GM12878 (cell line): Measurements from ENCODE around the gene ATP13A5. TPM values are rescaled to one million over a fixed set of nuclear protein-coding genes. Genes with fewer than 3 reads are reported as not detected.

Experiments used
- ATAC-seq: fragments of 200-7000 bp; cut with Tn5 transposase; 3 replicates; pipeline ENCODE4 v1.9.1; 2020; ENCODE audit warnings: mild to moderate bottlenecking, moderate library complexity
- BruUV-seq: library from RNA; stranded (reverse); fragments of 400-500 nt; replicated peaks from 2 replicates; lab custom pipeline; 2021; lab: Mats Ljungman, UMichigan
- CTCF ChIA-PET: fragments of 300-600 bp; sonication (Branson Sonifier 250); formaldehyde crosslinking; extraction: SDS; loops from one replicate; lab custom pipeline; 2021; ENCODE audit warnings: inconsistent platforms; lab: Yijun Ruan, JAX
- POLR2A ChIA-PET: fragments of 350-600 bp; formaldehyde crosslinking; extraction: SDS; loops from one replicate; lab custom pipeline; 2021; ENCODE audit warnings: inconsistent platforms; lab: Charles Lee
- RAD21 ChIA-PET: fragments of 300-600 bp; sonication (Branson Sonifier 250); formaldehyde crosslinking; loops from one replicate; lab custom pipeline; 2023; ENCODE audit warnings: antibody characterized with exemption; ENCODE audit not compliant: unreplicated experiment; lab: Charles Lee
- SMC1A ChIA-PET: fragments of 300-600 bp; sonication (Branson Sonifier 250); formaldehyde crosslinking; loops from one replicate; lab custom pipeline; 2023; ENCODE audit not compliant: unreplicated experiment, uncharacterized antibody; lab: Charles Lee
- DNase-seq: peaks from one replicate; pipeline ENCODE4 v3.0.0-alpha.2; 2011; ENCODE audit warnings: low read depth, low spot score
- FAIRE-seq: peaks from 3 replicates; lab custom pipeline; 2011; peaks lifted over from hg19 to GRCh38; lab: Jason Lieb, UNC
- H2AFZ ChIP-seq: 2 replicates; pipeline ENCODE4 v1.6.0; 2011; ENCODE audit warnings: low read depth, low read length, control low read depth; ENCODE audit not compliant: control insufficient read depth
- H3K27ac ChIP-seq: 2 replicates; pipeline ENCODE4 v1.5.1; 2011; ENCODE audit warnings: control low read depth; ENCODE audit not compliant: control insufficient read depth, insufficient read depth
- H3K27me3 ChIP-seq, 2 experiments: replicated peaks in 1 of 2; 2 replicates each; pipeline versions ENCODE4 v1.6.0 to v1.6.1; 2011; ENCODE audit warnings: low read length in 1 of 2; ENCODE audit not compliant: control insufficient read depth in 2 of 2, insufficient read depth in 2 of 2
- H3K36me3 ChIP-seq, 2 experiments: 2 replicates each; pipeline ENCODE4 v1.5.1; 2011; ENCODE audit warnings: low read length in 1 of 2; ENCODE audit not compliant: control insufficient read depth in 2 of 2, insufficient read depth in 2 of 2
- H3K4me1 ChIP-seq: 2 replicates; pipeline ENCODE4 v1.6.1; 2011; ENCODE audit warnings: mild to moderate bottlenecking, low read length, moderate library complexity, mixed read lengths; ENCODE audit not compliant: control insufficient read depth, insufficient read depth
- H3K4me2 ChIP-seq: 2 replicates; pipeline ENCODE4 v1.6.0; 2011; ENCODE audit warnings: control low read depth; ENCODE audit not compliant: control insufficient read depth, insufficient read depth
- H3K4me3 ChIP-seq: fragments of 200-600 bp; sonication (generic); 2 replicates; pipeline ENCODE4 v1.5.1; 2016
- H3K79me2 ChIP-seq: 2 replicates; pipeline ENCODE4 v1.6.0; 2011; ENCODE audit warnings: low read length; ENCODE audit not compliant: control insufficient read depth, insufficient read depth
- H3K9ac ChIP-seq: 2 replicates; pipeline ENCODE4 v1.8.0; 2011; ENCODE audit warnings: low read length, control low read depth, mixed read lengths; ENCODE audit not compliant: control insufficient read depth, insufficient read depth
- H3K9me3 ChIP-seq: replicated peaks from 3 replicates; pipeline ENCODE4 v1.5.1; 2011; ENCODE audit warnings: mild to moderate bottlenecking, low read length; ENCODE audit not compliant: control insufficient read depth, insufficient read depth
- H4K20me1 ChIP-seq: 2 replicates; pipeline ENCODE4 v1.6.0; 2011; ENCODE audit not compliant: control insufficient read depth, insufficient read depth
- BRCA1 ChIP-seq: IDR thresholded peaks from 2 replicates; pipeline ENCODE4 v1.6.1; 2011; ENCODE audit warnings: low read depth, low read length, improper control_type of control experiment
- CBFB ChIP-seq: IDR thresholded peaks from 2 replicates; pipeline ENCODE4 v1.6.1; 2016; ENCODE audit warnings: antibody characterized with exemption, low read depth
- CHD2 ChIP-seq: IDR thresholded peaks from 2 replicates; pipeline ENCODE4 v1.6.1; 2011; ENCODE audit warnings: low read depth, low read length, improper control_type of control experiment, borderline replicate concordance
- CREB1 ChIP-seq: IDR thresholded peaks from 2 replicates; pipeline ENCODE4 v1.6.1; 2012; ENCODE audit warnings: low read depth, mild to moderate bottlenecking, inconsistent platforms
- CTCF ChIP-seq, 3 experiments: IDR thresholded peaks in 2 of 3; conservative IDR thresholded peaks in 1 of 3; 2 replicates each; pipeline ENCODE4 v1.5.1; 2011; ENCODE audit warnings: low read depth in 3 of 3, low read length in 3 of 3, mild to moderate bottlenecking in 3 of 3, control low read depth in 2 of 3, moderate library complexity in 2 of 3, inconsistent platforms in 1 of 3, mixed read lengths in 1 of 3; ENCODE audit not compliant: control insufficient read depth in 2 of 3, insufficient read depth in 1 of 3; ENCODE audit errors: extremely low read depth in 1 of 3
- EED ChIP-seq: sonication (generic); IDR thresholded peaks from 2 replicates; pipeline ENCODE4 v1.6.1; 2016; ENCODE audit warnings: antibody characterized with exemption, low read depth
- HDAC6 ChIP-seq: fragments of 200-600 bp; sonication (generic); IDR thresholded peaks from one replicate; pipeline ENCODE4 v1.8.0; 2017; ENCODE audit warnings: antibody characterized with exemption; ENCODE audit not compliant: unreplicated experiment
- HDGF ChIP-seq: fragments of 450-650 bp; IDR thresholded peaks from 2 replicates; pipeline ENCODE4 v1.6.1; 2016; ENCODE audit warnings: antibody characterized with exemption
- IRF4 ChIP-seq: IDR thresholded peaks from 2 replicates; pipeline ENCODE4 v1.6.1; 2011; ENCODE audit warnings: low read depth, low read length
- LARP7 ChIP-seq: fragments of 450-650 bp; IDR thresholded peaks from 2 replicates; pipeline ENCODE4 v1.6.1; 2017; ENCODE audit warnings: mild to moderate bottlenecking
- MEF2B ChIP-seq: fragments of 450-650 bp; IDR thresholded peaks from 2 replicates; pipeline ENCODE4 v1.6.1; 2018; ENCODE audit warnings: mild to moderate bottlenecking, moderate library complexity; ENCODE audit not compliant: partially characterized antibody, poor library complexity, severe bottlenecking
- NFIC ChIP-seq: IDR thresholded peaks from 2 replicates; pipeline ENCODE4 v1.6.1; 2012; ENCODE audit warnings: low read depth, mild to moderate bottlenecking, inconsistent platforms, low read length, moderate library complexity
- NKRF ChIP-seq: fragments of 450-650 bp; conservative IDR thresholded peaks from 2 replicates; pipeline ENCODE4 v1.6.1; 2017; ENCODE audit warnings: mild to moderate bottlenecking, moderate library complexity
- NR2C1 ChIP-seq: fragments of 450-650 bp; IDR thresholded peaks from 2 replicates; pipeline ENCODE4 v1.6.1; 2017; ENCODE audit warnings: antibody characterized with exemption, mild to moderate bottlenecking, moderate library complexity
- RCOR1 ChIP-seq: conservative IDR thresholded peaks from 2 replicates; pipeline ENCODE4 v1.6.1; 2012; ENCODE audit warnings: low read depth, low read length, improper control_type of control experiment
- WGBS: methylation state at CpG from one replicate; pipeline ENCODE4 v1.1.6; 2016; ENCODE audit warnings: low lambda C conversion rate; ENCODE audit not compliant: insufficient replicate concordance, insufficient coverage; ENCODE audit errors: missing lambda C conversion rate; 5-methylcytosine and 5-hydroxymethylcytosine counted together
- in situ Hi-C: fragments of 300-500 bp; cut with MboI; formaldehyde crosslinking; loops from 9 replicates; pipeline ENCODE4 v1.14.3; 2018; ENCODE audit warnings: mixed read lengths
- intact Hi-C: fragments of 100-400 bp; cut with micrococcal nuclease; formaldehyde crosslinking; loops from one replicate; pipeline ENCODE4 v1.14.2; 2022; ENCODE audit not compliant: unreplicated experiment
- polyA plus RNA-seq, 11 experiments: library from polyadenylated mRNA; depleted of rRNA in 4 of 11; unstranded in 6 of 11; stranded (reverse) in 5 of 11; fragments of >200 nt; fragmentation: Nextera tagmentation in 4 of 11; fragmentation: Illumina TruSeq in 1 of 11; extraction: Ambion mirVana in 4 of 11; extraction: Trizol in 1 of 11; gene quantifications; 1 replicate in 1 of 11; 2 replicates in 10 of 11; pipeline versions ENCODE4 v1.2.1 to v1.2.3, GENCODE V29; 2011 to 2016; ENCODE audit warnings: inconsistent platforms in 2 of 11, missing spikeins in 2 of 11, low read depth in 1 of 11
- total RNA-seq, 4 experiments: library from RNA; depleted of rRNA in 3 of 4; stranded (reverse); fragments of >200 nt in 3 of 4; fragmentation: Illumina TruSeq in 1 of 4; extraction: Trizol in 1 of 4; gene quantifications; 2 replicates each; pipeline versions ENCODE4 v1.2.1 to v1.2.3, GENCODE V29; 2013 to 2021
- TF ChIP-seq, protein P1 (sequence below): IDR thresholded peaks from 2 replicates; pipeline ENCODE4 v1.6.1; 2011; ENCODE audit warnings: low read depth, low read length, improper control_type of control experiment, borderline replicate concordance

Gene ATP13A5
- total and polyA plus RNA-seq, 10 of the 15 experiments (the other 5 are each of a cell fraction or from before 2014, with no cell fraction given), result not detected

DNA sequence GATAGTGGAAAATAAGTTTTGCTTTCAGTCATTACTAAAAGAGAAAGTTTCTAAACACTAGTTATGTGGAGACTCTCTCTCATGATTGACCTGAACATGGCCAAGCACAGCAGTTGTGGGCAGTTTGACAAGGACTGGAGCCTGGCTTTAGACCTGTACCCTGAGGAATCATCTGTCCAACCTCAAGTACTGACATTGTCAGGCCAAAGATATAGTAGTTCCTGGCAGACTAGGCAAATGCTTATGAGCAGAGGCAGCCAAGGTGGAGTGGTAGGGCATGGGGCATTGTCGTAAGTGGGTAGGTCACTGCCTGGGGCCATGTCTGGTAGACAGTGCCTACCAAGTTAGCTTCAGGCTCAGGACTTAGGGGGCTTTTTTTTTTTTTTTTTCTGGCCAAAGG is 116.6 kb downstream of the ATP13A5 start (continued):
- TF ChIP-seq CTCF (IDR thresholded peaks at IDR 0.05 in 2 of 3, conservative IDR thresholded peaks at IDR 0.05 in 1 of 3; ENCODE audit: control insufficient read depth in 2 of 3, extremely low read depth in 1 of 3, insufficient read depth in 1 of 3, low read depth in 3 of 3, low read length in 3 of 3), result no peak
- no peak for TF ChIP-seq RCOR1

DNA sequence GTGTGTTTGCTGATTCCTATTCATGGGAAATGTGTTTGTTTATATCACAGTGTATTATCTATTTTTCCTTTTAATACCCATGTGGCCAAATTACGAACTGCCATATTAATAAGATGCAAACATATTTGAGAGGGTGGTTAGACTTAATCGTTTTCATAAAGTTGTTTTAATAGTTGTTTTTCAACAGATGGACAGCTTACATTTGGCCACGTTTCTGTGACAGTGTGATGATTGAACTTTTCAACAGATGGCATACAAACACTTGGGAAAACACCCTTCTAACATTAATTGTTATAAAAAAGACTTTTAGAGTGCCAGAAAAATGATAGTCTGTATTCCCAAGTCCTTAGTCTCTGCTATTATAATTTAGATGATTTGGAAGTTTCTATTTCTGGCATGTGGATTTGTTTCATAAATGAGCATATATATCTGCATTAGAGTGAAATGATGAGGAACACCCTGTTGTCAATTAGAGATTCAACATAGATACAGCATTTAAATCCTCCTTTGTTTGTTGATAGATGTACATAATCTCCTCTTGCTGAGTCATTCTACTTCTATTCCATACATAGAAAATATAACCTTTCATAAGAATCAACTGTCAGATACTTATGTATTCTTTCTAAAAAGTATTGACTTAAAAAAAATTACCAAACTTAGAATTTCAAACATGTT is 124.4 kb downstream of the ATP13A5 start:
- WGBS, result 1% methylated on average over 3 of the region's 3 CpGs

More for the DNA sequence above, 124.4 kb downstream of the ATP13A5 start:
- DNase-seq (no peak), FAIRE-seq (no peak), ATAC-seq (no peak)
- Histone ChIP-seq H3K79me2 (no peaks in the 10 kb centered on the region), H3K9me3 (peaks cover under 1% of the 10 kb centered on the region; the same call in 1 of the 3 replicates), H3K27me3 (no peaks in the 10 kb centered on the region), H3K4me2 (no peak overlapping the region), H2AFZ (no peak overlapping the region), H4K20me1 (no peaks in the 10 kb centered on the region), H3K4me3 (no peak overlapping the region), H3K9ac (no peak overlapping the region), H3K36me3 (no peaks in the 10 kb centered on the region), H3K27ac (no peak overlapping the region), H3K4me1 (no peaks in the 10 kb centered on the region)
- in situ Hi-C loops (no loop called here), intact Hi-C loops (no loop called here)
- no TSS peak for BruUV-seq
- CTCF ChIA-PET, result no interaction called here
- POLR2A ChIA-PET, result no interaction called here
- TF ChIP-seq NKRF, result no peak
- TF ChIP-seq CREB1, result no peak
- no peak for TF ChIP-seq CHD2
- TF ChIP-seq, protein P1, sequence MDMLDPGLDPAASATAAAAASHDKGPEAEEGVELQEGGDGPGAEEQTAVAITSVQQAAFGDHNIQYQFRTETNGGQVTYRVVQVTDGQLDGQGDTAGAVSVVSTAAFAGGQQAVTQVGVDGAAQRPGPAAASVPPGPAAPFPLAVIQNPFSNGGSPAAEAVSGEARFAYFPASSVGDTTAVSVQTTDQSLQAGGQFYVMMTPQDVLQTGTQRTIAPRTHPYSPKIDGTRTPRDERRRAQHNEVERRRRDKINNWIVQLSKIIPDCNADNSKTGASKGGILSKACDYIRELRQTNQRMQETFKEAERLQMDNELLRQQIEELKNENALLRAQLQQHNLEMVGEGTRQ, result no peak
- no peak for TF ChIP-seq LARP7
- TF ChIP-seq BRCA1, result no peak
- no peak for TF ChIP-seq HDAC6
- TF ChIP-seq EED, result no peak
- TF ChIP-seq HDGF, result no peak
- TF ChIP-seq NFIC, result no peak
- no peak for TF ChIP-seq NR2C1
- TF ChIP-seq IRF4, result no peak
- TF ChIP-seq CBFB, result no peak
- TF ChIP-seq MEF2B, result no peak
- RAD21 ChIA-PET, result no interaction called here
- SMC1A ChIA-PET, result no interaction called here
